ENCODE results near the gene IL17C. TPM values are rescaled to one million over a fixed set of nuclear protein-coding genes. Genes with fewer than 3 reads are reported as not detected.
A peak's percentile ranks its signal among the peaks of the same experiment; 100 is the strongest.

IL17C gene
- total and polyA plus RNA-seq, 9 of the 15 experiments (the other 6 are each of a cell fraction or from before 2014, with no cell fraction given) = not detected

- TF ChIP-seq PHF21A (IDR thresholded peaks at IDR 0.05; ENCODE audit: borderline replicate concordance, low read depth) = no peak
- peak; percentile 11 for TF ChIP-seq GTF3C2 (IDR thresholded peaks at IDR 0.05; ENCODE audit: borderline replicate concordance, extremely low read depth, insufficient read length)
- TF ChIP-seq MNT (conservative IDR thresholded peaks at IDR 0.05) = no peak
- TF ChIP-seq PKNOX1 (IDR thresholded peaks at IDR 0.05) = no peak
- TF ChIP-seq ARID3A (IDR thresholded peaks at IDR 0.05; ENCODE audit: borderline replicate concordance, low read depth, low read length) = no peak
- TF ChIP-seq MAZ (CRISPR knock-in tag; conservative IDR thresholded peaks at IDR 0.05 in 1 of 2, IDR thresholded peaks at IDR 0.05 in 1 of 2) = peak; percentile 48 to 55; a peak in 2 of 4 replicates
- peak; percentile 13; the same call in 1 of the 2 replicates for TF ChIP-seq E2F1 (CRISPR knock-in tag; IDR thresholded peaks at IDR 0.05)
- 0 out of 2 replicates have a peak, but pooled peaks have one; percentile 55 for TF ChIP-seq HOMEZ (CRISPR knock-in tag; IDR thresholded peaks at IDR 0.05)
- no peak for TF ChIP-seq CREB1 (IDR thresholded peaks at IDR 0.05)
- no peak for TF ChIP-seq CREB1 (CRISPR knock-in tag; IDR thresholded peaks at IDR 0.05)
- TF ChIP-seq EP400 (IDR thresholded peaks at IDR 0.05) = no peak
These were observed 47.7 kb downstream of the IL17C start (continued) for GRCh38 chr16:88686062-88686438.

All from K562 (cell line).